Hepatocyte (in vitro differentiated cells): ENCODE data around the gene NPAS3.

Experiments
- CTCF ChIP-seq: fragments of 200-600 bp; sonication (generic); IDR thresholded peaks from 2 replicates; pipeline ENCODE4 v1.5.1; 2016; ENCODE audit warnings: antibody characterized with exemption, mild to moderate bottlenecking; ENCODE audit not compliant: poor library complexity
- EZH2 ChIP-seq: fragments of 200-600 bp; sonication (generic); IDR thresholded peaks from 2 replicates; pipeline ENCODE4 v1.6.1; 2016; ENCODE audit warnings: antibody characterized with exemption, mild to moderate bottlenecking, borderline replicate concordance

GRCh38 chr14:33524244-33524643 is 585.6 kb downstream of the NPAS3 start:
- no peak for TF ChIP-seq CTCF
- TF ChIP-seq EZH2 = no peak
